GM19035 (cell line): ENCODE data around the gene HNRNPLL.
"Not testable (repeated sequence)": the region's sequence is repeated elsewhere in the genome, so short reads cannot be mapped to it uniquely, and the experiment has no call there.

Experiments used
- ATAC-seq: cut with Tn5 transposase; IDR thresholded peaks from one replicate; pipeline ENCODE4 v1.9.1; 2021; ENCODE audit not compliant: unreplicated experiment

Gene HNRNPLL

DNA sequence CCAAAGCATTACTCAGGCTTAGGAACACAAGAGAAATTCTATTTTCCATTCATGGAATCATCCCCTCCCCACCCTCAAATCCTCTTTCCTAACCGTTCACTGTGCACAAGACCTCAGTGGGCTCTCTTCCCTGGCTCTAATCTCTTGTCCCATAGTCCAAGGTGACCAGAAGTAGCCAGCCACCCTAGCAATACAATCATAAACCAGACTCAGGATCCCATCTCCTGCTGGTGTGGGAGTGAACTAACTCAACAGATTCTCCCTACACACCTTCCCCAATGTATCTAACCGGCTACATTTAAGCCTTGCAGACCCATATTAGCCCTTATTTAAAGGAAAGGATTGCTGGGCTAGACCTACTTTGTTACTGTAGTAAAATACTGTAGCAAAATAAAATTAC lies 45.5 kb downstream of the HNRNPLL start:
- no peak for ATAC-seq

DNA sequence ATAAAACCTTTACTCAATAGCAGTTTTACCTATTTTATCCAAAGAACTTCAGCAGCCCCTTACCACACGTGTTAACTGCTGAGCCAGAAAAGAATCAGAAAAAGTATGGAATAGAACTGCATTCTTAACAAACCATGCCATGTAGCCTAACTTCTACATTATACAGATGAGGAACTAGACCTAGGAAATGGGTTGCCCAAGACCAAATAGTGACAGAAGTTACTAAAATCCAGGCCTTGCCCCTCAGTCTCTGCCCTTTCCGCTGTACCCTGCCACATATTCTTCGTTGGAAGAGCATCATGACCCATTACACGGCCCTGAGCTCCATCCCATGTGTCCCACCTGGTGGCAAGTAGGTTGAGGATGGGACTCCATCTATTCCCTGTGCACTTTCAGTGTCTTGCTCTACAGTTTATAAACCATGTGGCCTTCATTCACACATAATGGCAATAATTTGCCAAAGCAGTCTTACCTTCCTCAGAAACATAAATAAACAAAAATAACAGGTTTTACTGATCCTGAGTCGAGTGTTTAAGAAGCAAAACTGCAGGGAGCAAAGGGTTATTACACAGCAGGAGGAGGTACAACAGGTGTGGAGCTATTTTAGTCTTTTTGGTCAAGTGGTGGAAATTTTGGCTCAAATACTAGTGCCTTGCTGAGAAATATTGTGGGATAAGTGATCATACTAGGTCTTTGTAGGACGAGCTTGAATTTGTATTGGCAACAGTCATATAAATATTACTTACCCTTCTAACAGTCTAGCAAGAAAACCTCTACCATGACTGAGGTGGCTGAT lies 46.5 kb downstream of the HNRNPLL start:
- ATAC-seq = no peak

DNA sequence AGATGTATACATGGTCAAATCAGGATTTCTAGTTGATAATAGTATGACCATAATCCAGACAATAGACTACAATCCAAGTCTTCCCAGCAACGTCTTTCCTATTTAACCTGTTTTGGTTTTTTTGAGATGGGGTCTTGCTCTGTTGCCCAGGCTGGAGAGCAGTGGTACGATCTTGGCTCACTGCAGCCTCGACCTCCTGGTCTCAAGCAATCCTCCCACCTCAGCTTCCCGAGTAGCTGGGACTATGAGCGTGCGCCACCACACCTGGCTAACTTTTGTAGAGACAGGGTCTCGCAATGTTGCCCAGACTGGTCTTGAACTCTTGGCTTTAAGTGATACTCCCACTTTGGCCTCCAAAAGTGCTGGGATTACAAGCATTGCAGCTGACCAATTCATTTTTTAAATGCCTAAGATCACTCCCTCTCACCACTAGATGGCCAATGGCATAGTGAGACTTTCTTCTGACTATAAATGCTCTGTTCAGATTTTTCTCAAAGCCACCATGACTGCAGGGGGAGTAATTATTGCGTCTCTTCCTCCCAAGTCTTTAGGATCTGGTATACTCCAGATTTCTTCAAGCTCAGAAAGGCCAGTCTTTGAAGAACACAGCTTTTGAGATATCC lies 47.6 kb downstream of the HNRNPLL start:
- no peak for ATAC-seq

DNA sequence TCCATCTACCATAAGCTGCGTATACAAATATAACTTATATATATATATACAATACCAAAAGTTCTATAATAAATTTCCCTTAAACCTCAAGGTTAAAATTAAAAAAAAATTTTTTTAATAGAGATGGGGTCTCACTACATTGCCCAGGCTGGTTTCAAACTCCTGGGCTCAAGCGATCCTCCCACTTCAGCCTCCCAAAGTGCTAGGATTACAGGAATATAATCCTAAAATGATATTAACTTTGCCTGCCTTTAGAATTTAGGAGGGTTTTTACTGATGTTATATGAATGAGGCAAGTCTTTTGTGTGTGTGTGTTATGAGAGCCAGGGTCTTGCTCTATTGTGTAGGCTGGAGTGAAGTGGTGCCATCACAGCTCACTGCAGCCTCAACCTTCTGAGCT lies 49.2 kb downstream of the HNRNPLL start:
- no peak for ATAC-seq

DNA sequence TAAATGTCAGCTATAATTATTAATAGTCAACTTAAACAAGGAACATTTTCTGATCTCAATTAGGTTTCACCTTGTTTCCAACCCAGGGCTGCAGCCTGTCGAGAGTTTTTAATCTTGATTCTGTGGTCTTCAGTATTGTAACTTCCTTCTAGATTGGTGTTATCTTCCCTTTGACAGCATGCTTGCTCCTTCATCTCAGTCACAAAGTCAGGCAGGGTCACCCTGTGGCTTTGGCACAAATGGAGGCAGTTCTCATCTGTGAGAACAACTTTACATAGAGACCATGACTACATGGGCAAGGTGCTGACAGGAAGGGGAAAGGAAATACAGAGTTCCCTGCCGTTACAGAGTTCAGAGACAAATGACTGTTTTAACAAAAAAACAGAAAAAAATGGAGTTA lies 50.5 kb downstream of the HNRNPLL start:
- no peak for ATAC-seq

DNA sequence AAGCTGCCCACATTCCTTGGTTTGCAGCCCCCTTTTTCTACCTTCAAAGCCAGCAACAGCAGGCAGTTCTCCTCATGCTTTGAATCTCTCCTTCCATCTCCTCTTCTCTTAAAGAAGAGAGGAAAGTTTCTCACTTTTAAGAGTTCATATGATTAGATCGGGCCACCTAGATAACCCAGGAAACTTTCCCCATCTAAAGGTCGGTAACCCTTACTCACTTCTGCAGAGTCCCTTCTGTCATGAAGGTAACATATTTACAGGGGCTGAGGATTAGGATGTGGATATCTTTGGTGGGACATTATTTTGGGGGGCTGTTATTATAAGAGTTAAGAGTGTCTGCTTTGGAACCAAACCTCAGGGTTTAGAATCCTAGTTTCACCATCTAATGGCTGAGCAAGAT lies 51.0 kb downstream of the HNRNPLL start:
- no peak for ATAC-seq

DNA sequence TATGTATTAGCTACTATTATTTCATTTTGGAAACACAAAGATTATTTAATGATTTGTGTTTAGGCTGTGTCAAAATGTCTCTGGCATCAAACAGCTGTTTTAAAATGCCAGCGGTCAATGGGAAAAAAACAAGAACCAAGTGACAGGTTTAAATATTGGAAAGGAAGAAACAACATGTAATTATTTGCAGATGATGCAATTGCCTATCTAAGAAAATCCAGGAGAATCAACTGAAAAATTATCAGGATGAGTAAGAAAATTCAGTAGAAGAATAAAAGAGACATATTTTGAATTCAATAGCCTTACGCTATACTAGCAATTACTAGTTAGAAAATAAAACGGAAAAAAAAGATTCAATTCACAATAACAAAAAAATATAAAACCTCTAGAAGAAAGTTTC lies 51.6 kb downstream of the HNRNPLL start:
- ATAC-seq = no peak

DNA sequence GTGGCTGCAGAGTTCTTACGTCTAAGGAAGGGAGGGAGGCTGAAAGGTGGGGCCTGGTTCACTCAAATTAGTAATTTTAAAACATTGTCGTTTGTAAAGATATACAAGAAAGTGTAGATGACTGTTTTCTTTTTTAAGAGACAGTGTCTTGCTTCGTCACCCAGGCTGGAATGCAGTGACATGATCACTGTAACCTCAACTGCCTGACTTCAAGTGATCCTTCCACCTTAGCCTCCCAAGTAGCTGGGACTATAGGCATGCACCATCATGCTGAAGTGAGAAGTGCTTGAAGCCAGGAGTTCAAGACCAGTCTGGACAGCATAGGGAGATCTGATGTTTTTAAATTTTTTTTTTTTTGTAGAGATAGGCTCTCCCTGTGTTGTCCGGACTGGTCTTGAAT lies 52.9 kb downstream of the HNRNPLL start:
- ATAC-seq = no peak

DNA sequence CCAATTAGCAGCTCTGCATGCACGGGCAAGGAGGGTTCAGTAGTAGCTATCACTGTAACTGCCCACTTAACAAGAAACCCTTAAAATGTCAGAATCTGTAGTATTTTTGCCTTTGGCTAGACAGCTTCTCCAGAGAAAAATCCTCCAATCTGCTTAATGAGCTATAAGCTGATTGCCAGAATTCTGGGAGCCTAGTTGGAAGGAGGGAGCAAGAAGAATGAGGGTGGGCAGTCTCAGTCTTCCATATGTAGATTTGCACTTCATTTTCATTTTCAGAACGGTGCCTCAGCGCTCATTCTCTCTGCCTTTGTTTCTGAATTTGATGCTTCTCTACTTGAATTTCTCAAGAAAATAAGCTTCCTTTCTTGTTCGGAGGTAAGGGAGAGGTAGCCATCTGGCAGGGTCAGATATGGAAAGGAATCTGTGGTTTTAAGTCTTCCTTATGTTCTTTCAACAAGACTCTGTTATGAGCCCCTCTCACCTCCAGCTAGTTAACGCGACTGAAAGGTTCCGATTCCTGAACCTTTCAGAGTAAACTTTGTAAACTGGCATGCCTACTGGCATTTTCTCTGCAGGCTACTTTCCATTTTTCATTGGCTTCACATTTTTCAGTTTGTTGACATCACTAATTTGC lies 53.5 kb downstream of the HNRNPLL start:
- no peak for ATAC-seq

DNA sequence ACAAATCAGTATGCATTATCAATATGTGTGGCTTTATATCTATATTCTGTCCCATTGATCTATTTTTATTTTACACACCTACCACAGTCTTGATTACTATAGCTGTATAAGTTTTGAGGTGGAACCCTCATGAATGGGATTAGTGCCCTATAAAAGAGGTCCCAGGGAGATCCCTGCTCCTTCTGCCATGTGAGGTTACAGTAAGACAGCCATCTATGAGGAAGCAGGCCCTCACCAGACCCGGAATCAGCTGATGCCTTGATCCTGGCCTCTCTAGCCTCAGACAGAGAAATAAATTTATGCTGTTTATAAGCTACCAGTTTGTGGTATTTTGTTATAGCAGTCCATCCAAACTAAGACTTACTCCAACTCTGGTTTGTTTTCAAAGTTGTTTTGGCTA lies 54.9 kb downstream of the HNRNPLL start:
- no peak for ATAC-seq

DNA sequence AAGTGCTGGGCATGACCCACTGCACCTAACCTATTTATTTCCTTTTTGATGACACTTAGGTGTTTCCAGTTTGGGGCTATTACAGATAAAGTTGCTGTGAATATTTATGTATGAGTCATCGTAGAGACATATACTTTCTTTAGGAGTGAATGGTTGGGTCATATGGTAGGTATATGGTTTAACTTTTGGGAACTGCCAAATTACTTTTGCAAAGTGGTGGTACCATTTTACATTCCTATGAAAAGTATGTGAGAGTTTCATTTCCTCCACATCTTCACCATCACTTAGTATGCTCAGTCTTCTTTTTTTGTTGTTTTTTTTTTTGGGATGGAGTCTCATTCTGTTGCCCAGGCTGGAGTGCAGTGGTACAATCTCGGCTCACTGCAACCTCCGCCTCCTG lies 56.1 kb downstream of the HNRNPLL start:
- ATAC-seq = no peak

DNA sequence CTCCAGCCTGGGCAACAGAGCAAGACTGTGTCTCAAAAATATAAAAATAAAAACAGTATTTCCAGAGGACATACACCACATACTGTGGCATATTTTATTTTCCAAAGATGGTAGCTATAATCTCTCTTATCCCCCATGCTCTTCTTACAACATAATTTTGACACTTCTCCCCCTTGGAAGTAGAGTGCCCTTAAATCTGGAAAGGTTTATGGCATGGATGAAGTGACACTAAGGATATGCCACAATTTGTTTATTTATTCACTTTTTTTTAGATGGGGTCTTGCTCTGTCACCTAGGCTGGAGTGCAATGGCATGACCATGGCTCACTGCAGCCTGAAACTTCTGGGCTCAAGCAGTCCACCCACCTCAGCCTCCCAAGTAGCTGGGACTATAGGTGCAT lies 56.7 kb downstream of the HNRNPLL start:
- ATAC-seq = no peak

DNA sequence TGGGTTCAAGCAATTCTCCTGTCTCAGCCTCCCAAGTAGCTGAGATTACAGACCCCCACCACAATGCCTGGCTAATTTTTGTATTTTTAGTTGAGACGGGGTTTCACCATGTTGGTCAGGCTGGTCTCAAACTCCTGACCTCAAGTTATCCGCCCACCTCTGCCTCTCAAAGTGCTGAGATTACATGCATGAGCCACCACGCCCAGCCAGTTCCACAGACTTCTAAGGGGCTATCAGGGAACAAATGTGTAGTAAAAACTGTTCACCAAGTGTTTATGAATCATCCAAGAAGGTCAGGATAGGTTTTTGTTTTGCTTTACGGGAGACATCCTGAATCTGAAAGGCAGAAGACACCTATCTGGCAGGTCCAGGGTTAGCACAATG lies 60.5 kb downstream of the HNRNPLL start:
- not testable (repeated sequence) for ATAC-seq

DNA sequence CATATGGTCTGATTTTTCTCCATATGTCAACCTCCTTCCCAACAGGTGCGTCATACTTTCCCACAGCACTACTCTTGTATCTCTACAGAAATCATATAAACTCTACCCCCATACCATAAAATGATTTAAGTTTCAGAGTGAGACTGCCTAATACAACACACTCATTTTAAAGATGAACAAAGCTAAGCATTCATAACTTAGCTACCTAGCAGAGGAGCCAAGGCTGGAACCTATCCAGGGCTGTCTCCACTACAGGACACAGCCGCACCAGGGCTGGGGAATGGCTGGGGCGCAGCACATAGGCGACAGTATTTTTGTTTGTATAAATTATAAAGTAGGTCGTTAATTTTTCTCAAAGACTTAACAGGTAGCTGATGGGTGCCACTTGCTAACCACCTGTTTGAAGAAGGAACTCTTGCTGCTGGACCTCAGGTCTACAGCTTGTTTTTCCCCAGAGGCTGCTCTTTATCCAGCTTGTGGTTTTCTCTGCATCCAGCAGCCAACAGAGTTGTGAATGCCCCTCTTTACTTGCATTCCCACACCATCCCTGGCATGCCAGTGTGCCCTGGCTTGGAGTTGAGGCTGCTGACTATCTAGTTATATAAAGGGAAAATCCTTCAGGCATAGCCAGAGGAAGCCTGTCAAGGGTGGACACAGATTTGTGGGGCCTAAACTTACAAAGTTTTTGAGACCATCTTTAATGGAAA lies 62.0 kb downstream of the HNRNPLL start:
- ATAC-seq = no peak

DNA sequence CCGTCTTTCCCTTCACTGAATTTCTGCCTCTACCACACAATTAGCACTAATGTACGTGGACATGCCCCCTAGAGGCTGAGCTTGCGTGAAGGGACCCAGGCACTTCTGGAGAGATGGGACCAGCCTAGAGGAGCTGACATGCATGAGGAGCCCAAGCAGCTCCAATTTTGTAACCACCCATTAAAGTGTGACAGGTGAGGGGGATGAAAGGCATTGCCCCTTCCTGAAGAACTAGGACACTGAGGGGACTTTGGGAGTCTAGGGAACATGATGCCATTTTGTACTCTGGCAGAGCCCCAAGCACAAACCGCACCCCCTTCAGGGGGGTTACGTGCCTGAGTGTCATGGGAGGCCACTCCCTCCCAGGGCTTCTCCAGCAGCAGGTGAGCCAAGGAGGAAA lies 63.6 kb downstream of the HNRNPLL start:
- no peak for ATAC-seq

DNA sequence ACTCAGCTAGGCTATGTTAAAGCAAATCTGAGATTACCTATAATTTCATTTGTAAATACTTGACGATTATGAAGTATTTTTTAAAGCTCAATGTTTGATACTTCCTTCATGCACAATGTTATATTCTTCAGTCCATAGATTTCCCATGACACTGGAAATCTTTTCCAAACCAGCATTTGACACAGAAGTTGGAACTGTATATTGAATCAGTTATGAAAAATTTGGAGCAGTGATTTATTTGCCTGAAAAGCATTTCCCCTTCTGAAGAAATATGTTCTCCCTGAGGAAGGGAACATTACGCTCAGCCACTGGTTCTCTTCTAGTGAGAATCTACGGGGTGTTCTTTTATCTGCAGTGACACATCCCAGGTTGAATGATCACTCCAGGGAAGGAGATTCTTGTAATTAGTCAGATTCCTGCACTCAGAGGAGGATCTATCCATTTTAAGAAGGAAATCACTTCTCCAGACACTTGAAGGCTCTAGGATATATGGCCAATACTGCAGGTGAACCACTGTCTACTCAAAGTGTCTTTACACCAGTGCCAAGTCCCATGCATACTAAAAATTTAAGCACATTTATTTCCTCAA lies 64.7 kb downstream of the HNRNPLL start:
- no peak for ATAC-seq

DNA sequence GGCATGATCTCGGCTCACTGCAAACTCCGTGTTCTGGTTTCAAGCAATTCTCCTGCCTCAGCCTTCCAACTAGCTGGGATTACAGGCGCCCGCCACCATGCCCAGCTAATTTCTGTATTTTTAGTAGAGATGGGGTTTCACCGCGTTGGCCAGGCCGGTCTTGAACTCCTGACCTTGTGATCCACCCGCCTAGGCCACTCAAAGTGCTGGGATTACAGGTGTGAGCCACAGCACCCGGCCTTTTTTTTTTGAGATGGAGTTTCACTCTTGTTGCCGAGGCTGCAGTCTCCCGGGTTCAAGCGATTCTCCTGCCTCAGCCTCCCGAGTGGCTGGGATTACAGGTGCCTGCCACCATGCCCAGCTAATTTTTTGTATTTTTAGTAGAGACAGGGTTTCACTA lies 65.4 kb downstream of the HNRNPLL start:
- not testable (repeated sequence) for ATAC-seq

DNA sequence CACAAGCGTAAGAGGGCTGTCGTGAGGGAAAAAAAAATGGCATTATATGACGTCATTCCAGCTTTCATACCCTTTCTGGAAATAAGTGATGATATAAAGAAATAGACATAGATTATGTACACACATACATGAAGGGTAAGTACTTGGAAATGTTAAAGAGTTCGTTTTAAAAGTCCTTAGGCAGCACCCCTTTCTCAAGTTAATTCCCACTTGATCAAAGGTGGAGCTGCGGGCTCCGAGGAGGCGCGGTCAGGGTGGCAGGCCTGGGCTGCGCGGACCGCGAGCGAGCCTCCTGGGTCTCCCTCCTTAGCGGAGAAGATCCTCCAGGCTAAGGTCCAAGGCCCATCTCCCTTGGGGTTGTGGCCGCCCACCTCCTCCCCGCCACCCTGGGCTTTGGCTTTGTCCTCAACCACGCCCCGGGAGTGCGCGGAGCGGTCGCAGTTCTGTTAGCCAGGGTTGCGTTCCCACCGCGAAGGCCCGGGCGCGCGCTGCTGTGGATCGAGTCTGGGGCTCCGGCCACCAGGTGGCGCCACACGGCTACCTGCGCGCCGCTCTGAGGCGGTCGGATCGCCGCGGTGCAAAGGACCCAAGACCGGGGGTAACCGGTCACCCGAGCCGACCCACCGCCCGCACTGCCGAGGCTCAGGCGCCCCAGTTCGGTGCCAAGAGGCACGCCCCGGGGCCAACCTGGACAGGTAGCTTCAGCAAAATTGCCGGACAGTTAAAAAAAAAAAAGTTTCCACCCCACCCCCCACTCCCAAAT lies 66.8 kb downstream of the HNRNPLL start:
- no peak for ATAC-seq

DNA sequence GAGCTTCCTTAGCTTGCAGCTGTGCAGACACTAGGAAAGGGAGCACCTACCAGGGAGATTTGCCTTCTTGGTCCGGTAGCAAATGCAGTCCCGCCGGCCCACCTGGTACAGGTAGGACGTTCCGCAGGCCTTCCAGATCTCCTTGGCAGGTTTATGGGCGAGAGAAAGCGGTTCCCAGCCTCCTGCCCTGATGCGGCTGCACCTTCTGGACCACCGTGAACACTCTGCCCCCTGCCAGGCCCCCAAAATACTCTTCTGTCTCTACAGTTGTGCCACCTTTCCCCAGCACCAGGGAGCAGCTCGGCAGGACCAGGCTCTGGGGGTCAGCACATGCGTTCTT lies 67.4 kb downstream of the HNRNPLL start:
- no peak for ATAC-seq

DNA sequence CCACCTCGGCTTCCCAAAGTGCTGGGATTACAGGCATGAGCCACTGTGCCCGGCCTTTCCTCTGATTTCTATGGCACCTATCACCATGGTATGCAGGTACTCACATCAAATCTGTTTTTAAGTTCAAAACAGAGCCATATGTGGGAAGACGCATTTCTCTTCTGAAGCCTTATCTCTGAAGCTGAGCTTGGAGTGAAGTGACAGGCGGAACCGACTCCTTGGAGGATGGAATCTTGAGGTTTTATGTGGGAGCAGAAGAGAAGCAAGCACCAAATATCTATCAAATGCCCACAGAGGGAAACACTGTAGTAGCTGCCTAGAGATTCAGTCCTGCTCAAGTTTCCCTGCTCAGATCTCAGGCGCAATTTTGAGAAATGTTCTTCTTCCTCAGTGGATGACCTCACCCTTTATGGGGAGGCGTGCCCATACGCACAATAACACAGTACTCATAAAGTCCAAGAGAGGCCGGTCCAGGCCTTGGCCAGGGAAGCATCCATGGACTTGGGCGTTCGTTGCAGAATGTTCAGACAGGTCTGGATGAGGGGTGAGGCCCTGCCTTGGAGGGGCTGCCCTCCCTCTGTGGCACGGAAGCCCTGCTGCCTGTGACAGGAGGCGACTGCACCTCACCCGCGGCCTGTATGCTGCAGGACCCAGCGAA lies 67.9 kb downstream of the HNRNPLL start:
- ATAC-seq = no peak
